T-helper 17 cell (primary cell): Measurements from ENCODE around the gene TRMT11. TPM values are rescaled to one million over a fixed set of nuclear protein-coding genes. Genes with fewer than 3 reads are reported as not detected.

Experiments
- ATAC-seq: fragments of 150-1000 bp; cut with Tn5 transposase; 2 replicates; pipeline ENCODE4 v1.10.0; 2021; ENCODE audit warnings: mild to moderate bottlenecking, moderate library complexity
- DNase-seq, 3 donors: peaks; one replicate each; pipeline versions ENCODE4 v3.0.0 to v3.0.0-alpha.2; 2020 to 2021
- H3K9me3 ChIP-seq: one replicate; pipeline ENCODE4 v1.7.0; 2013; ENCODE audit warnings: low read length, mild to moderate bottlenecking; ENCODE audit not compliant: control insufficient read depth, poor library complexity, severe bottlenecking
- H3K27ac Mint-ChIP-seq: one replicate; pipeline ENCODE4 v1.8.0; 2022; ENCODE audit warnings: mild to moderate bottlenecking, moderate library complexity, mixed read lengths
- H3K27me3 Mint-ChIP-seq: one replicate; pipeline ENCODE4 v1.8.0; 2022; ENCODE audit warnings: mixed read lengths
- H3K36me3 Mint-ChIP-seq: one replicate; pipeline ENCODE4 v1.8.0; 2022; ENCODE audit warnings: low read depth, mixed read lengths
- H3K4me1 Mint-ChIP-seq: one replicate; pipeline ENCODE4 v1.8.0; 2022; ENCODE audit warnings: mild to moderate bottlenecking, mixed read lengths
- H3K4me3 Mint-ChIP-seq: one replicate; pipeline ENCODE4 v1.8.0; 2022; ENCODE audit warnings: mild to moderate bottlenecking, moderate library complexity, mixed read lengths
- total RNA-seq, 4 donors: library from RNA in 2 of 4; stranded (reverse) in 2 of 4; gene quantifications; one replicate each; pipeline ENCODE4 v1.2.3 and lab custom pipeline; 2022 to 2026

TRMT11 gene
- total RNA-seq (10 to 100 TPM; 17.8 to 20.1 TPM), total RNA-seq (lab: John Stamatoyannopoulos, UW) (18.5 to 45.1 reads per million in 2 donors)

DNA sequence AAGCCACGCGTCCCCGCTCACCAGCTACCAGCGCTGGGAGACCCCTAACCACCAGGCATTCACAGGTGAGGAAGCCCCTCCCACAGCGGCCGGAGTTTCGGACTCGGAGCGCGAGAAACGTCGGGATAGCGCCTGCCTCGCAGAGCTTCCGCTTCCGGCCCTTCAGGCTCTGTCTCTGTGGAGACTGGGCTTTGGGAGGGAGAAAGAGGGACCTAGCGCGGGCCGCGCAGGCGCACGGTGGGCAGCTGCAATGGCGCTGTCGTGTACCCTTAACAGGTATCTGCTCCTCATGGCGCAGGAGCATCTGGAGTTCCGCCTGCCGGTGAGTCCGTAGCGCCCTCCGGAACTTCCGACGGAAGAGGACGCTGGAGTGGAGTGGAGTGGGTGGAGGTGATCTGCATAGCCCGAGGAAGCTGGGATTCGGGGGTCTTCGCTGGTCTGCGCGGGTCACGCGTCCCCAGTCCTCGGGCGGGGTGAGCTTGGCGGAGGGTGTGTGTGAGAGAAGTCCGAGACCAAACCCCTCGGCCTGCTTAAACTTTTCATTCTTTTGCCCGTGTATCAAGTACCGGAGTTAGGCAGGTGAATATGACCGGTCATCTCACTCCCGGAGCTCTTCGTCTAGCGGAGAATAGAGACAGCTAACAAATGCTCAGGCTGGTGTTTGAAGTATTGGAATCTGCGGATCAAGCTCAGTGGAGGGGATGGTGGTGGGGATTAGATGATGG, at the start of gene TRMT11:
Gene TRMT11 (plus strand): TSS at position 240 of the 725 bp plus-strand sequence. CDS start 11 bp downstream, at position 251.
- Mint-ChIP-seq H3K4me3 (no peak within 1 kb of the TSS), H3K27me3 (no peaks in the 10 kb centered on the region), H3K36me3 (no peaks in the 10 kb centered on the region), H3K4me1 (peaks cover 14% of the 10 kb centered on the region), H3K27ac (no peak within 1 kb of the TSS)
- DNase-seq: peak; percentile 63 to 75 (median 70)
- peak; percentile 97 for ATAC-seq
- no peaks in the 10 kb centered on the region for H3K9me3 ChIP-seq

DNA sequence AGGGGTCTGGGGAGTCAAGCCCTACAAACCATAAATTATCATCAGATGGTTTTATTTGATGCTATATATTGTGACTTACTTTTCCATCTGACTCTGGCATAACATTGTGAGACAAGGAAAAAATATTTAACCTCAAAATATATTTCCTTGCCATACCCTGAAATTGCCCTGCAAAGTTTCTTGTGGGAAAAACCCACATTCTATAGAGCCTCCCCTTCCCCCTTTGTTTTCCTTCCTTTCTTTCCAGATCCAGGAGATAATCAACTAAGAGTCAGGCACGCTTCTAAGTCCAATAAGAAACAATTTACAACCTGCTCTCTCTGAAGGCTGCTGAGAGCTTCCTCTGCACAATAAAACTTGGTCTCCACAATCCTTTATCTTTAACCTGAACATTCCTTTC, 47.3 kb upstream of the TRMT11 start:
- H3K4me1 Mint-ChIP-seq: peaks cover 7% of the 10 kb centered on the region
- H3K9me3 ChIP-seq: no peaks in the 10 kb centered on the region
- H3K4me3 Mint-ChIP-seq: no peak overlapping the region
- DNase-seq (no peak), ATAC-seq (no peak)
- peaks cover 4% of the 10 kb centered on the region for H3K36me3 Mint-ChIP-seq
- no peak overlapping the region for H3K27ac Mint-ChIP-seq
- peaks cover 36% of the 10 kb centered on the region for H3K27me3 Mint-ChIP-seq

DNA sequence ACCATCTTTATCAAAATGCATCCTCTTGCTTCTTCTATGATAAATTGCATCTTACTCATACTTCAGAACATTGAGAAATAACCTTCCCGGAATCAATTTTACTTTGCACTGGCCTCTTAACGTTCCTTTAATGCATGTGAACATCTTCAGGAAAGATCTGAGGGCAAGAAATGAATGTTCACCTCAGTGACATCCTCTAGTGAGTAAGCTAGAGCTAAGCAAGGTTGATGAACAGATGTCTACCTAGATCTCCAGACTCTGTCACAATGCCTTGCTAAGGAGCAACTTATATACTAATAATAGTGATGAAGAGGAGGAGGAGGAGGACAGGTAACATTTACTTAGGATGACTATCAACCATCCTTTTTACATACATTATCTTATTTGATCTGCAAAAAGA, 46.5 kb upstream of the TRMT11 start:
- no peak for ATAC-seq
- no peak overlapping the region for H3K27ac Mint-ChIP-seq
- H3K9me3 ChIP-seq: no peaks in the 10 kb centered on the region
- H3K27me3 Mint-ChIP-seq: peaks cover 36% of the 10 kb centered on the region
- no peak overlapping the region for H3K4me3 Mint-ChIP-seq
- H3K36me3 Mint-ChIP-seq: peaks cover 4% of the 10 kb centered on the region
- DNase-seq: no peak
- H3K4me1 Mint-ChIP-seq: peaks cover 7% of the 10 kb centered on the region

DNA sequence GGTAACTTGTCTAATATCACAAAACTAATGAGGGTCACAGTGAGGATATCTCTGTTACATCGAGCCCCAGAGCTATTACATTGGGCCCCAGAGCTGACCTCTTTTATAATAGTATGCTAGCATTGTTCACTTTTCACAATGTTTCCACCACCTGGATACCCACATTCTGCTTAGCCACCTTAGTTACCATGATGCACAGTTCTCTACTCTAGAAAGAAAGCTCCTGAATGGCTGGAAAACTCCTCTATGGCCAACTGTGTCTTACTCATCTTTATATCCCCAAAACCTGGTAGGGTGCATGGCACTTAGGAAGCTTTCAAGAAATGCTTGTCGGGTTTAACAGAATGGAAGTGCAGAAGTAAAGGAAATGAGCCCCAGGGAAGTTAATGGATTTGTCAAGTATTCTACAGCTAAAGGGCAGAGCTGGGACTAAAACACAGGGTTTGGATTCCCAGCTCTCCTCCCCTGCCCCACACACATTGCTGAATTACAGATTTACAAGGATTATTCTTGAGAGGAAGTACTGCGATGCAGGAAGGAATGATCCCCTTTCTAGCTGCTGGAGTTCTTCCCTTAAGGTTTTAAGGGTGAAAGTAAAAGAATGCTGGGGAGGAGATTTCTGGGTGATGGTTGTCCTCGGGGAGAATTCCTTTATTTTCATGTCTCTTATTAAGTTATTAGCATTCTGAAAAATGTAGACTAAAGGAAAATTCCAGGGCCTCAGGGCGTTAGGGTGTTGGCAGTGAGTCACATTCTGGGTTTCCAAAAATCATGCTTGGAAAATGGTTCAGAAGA, 45.9 kb upstream of the TRMT11 start:
- Mint-ChIP-seq H3K27ac (no peak overlapping the region), H3K27me3 (peaks cover 36% of the 10 kb centered on the region), H3K4me3 (no peak overlapping the region), H3K36me3 (peaks cover 4% of the 10 kb centered on the region), H3K4me1 (peaks cover 7% of the 10 kb centered on the region)
- DNase-seq (no peak), ATAC-seq (no peak)
- no peaks in the 10 kb centered on the region for H3K9me3 ChIP-seq

DNA sequence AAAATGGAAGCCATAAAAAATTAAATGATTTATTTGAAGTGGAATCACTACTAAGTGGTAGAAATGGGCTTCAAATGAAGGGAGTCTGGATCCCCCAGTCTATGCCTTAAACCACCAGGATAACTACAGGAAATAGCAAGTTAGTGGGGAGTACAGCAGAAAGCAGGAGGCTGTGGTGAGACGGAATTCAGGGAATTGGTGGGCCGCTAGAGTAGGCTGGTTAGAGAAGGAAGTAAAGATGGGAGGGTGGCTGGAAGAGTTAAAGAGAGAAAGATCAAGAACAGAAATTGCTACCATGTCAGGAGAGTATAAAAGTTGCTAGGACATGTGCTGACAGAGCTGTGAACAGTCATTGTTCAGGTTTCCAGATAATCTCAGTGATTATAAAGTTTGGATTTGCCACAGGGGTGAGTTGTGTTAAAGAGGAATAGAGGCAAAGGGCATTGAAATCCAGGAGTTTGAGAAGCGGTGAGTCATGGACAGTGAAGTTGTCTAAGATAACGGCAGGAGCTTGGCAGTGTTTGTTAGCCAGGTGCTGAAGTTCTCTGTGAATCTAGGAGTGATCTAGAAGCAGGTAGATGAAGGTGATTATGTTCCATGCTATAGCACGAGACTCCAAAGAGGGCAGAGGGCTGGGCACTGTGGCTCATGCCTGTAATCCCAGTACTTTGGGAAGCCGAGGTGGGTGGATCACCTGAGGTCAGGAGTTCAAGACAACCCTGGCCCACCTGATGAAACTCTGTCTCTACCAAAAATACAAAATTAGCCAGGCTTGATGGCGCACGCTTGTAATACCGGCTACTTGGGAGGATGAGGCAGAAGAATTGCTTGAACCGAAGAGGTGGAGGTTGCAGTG, 43.4 kb upstream of the TRMT11 start:
- Mint-ChIP-seq H3K4me1 (peaks cover 11% of the 10 kb centered on the region), H3K27me3 (peaks cover 36% of the 10 kb centered on the region), H3K4me3 (no peak overlapping the region), H3K36me3 (peaks cover 4% of the 10 kb centered on the region), H3K27ac (no peak overlapping the region)
- H3K9me3 ChIP-seq: no peaks in the 10 kb centered on the region
- DNase-seq: no peak
- no peak for ATAC-seq

DNA sequence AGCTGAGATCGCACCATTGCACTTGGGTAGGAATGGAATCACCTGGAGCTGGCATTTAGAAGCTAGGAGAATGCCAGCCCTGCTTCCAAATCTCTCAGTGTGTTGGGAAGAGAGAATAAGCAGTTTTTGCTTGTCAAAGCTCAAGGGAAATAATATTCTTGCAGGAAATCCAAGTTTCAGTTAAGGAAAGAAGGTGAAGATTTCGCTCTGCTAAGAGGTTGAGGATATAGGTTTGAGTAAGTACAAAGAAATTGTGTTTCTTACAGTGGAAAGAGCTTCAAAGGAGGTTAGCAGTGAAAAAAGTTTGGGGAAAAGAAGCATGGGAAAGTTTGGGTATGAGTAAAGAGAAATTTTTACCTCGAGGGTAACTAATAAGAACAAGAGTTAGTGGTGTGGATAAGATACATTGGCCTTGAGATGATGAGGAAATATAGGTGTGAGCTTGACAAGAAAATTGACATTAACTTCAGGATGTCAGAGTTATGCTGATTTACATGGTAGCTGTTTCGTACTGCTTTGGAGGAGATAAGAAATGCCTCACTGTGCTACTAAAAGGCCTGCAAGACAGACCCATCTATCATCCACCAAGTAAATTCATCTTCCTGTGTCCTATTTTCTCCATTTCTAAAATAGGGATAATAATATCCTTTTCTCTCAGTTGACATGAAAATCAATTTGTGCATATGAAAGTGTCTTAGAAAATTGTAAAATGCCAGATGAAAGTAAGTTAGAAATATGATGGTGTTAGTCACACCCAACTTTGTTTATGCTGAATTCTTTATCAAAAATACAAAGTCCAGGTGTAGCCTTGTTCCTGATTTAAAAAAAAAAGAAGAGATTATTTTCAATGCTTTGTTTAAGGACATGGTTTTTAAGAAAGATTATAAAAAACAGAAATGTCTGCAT, 42.6 kb upstream of the TRMT11 start:
- DNase-seq (no peak), ATAC-seq (no peak)
- H3K9me3 ChIP-seq: no peaks in the 10 kb centered on the region
- H3K27me3 Mint-ChIP-seq: peaks cover 40% of the 10 kb centered on the region
- peaks cover 8% of the 10 kb centered on the region for H3K36me3 Mint-ChIP-seq
- no peak overlapping the region for H3K4me3 Mint-ChIP-seq
- H3K4me1 Mint-ChIP-seq: peaks cover 11% of the 10 kb centered on the region
- H3K27ac Mint-ChIP-seq: no peak overlapping the region

DNA sequence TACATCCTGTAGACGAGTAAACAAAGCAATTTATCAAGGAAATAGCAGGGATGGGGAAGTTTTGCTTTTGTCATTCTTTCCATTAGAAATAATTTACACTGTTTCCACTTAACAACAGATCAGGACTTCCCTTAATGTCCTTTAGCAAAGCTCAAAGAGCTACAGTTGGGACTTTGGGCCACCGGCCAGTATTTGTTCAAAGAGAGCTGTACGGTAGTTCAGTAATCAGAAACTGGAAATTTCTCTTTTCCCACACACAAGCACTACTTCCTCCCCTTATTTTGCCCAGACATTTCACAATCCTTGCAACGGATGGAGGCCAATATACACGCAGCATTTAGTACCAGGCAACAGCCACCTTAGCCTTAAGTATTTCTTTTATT, 41.9 kb upstream of the TRMT11 start:
- Mint-ChIP-seq H3K4me1 (peaks cover 11% of the 10 kb centered on the region), H3K27ac (no peak overlapping the region), H3K27me3 (peaks cover 38% of the 10 kb centered on the region), H3K36me3 (peaks cover 8% of the 10 kb centered on the region), H3K4me3 (no peak overlapping the region)
- DNase-seq (no peak), ATAC-seq (no peak)
- H3K9me3 ChIP-seq: no peaks in the 10 kb centered on the region

DNA sequence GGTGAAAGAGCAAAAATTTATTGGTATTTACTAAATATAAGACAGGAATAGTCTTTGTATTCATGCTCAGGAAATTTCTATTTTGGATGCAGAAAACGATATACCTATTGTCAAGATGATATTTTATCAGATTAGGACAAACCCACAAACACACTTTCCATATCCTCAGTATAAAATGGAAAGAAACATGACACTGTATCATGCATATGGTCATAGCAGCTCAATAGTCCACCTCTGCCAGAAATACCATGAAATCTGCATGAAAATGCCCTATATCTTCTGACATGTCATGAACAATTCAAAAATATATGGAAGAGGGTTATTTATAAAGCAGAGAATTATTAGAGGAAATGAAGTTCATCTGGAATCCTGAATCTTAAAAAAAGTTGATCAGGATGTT, 41.4 kb upstream of the TRMT11 start:
- no peak overlapping the region for H3K4me3 Mint-ChIP-seq

DNA sequence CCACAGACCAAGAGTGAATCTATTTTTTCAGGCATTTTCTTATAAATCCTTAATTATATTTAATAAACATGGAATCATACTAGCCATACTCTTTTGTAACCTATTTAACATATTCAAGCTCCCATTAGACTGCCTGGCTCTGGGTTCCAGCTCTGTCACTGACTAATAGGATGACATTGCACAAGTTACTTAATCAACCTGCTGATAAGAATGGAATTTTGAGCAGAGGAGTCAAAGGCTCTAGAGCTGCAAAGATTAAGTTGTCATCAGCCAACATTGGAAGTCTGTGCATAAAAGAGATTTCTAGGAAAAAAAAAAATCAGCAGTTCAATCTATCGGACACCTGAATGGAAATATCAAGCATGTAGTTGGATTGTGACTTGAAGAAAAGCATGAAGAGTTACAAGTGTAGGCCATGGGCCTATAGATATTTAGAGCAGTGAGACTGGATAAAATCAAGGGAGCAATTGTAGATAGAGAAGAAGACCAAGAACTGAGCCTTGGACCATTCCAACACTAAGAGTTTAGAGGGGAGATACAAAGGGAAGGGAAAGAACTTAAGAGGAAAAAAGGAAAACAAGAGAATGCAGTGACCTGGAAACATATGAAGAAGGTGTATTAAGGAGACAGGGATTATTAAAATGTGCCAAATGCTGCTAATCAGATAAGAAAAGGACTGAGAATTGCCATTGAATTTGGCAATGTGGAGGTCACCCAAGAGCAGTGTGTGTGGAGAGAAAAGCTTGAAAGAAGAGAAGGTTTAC, 40.8 kb upstream of the TRMT11 start:
- DNase-seq: no peak
- no peak for ATAC-seq
- no peaks in the 10 kb centered on the region for H3K9me3 ChIP-seq
- H3K36me3 Mint-ChIP-seq: peaks cover 8% of the 10 kb centered on the region
- no peak overlapping the region for H3K27ac Mint-ChIP-seq
- H3K4me3 Mint-ChIP-seq: no peak overlapping the region
- H3K27me3 Mint-ChIP-seq: peaks cover 36% of the 10 kb centered on the region
- H3K4me1 Mint-ChIP-seq: peaks cover 11% of the 10 kb centered on the region

More for the DNA sequence above, 41.4 kb upstream of the TRMT11 start:
- H3K9me3 ChIP-seq: no peaks in the 10 kb centered on the region
- peaks cover 38% of the 10 kb centered on the region for H3K27me3 Mint-ChIP-seq
- peaks cover 11% of the 10 kb centered on the region for H3K4me1 Mint-ChIP-seq
- DNase-seq (no peak), ATAC-seq (no peak)
- peaks cover 8% of the 10 kb centered on the region for H3K36me3 Mint-ChIP-seq
- H3K27ac Mint-ChIP-seq: no peak overlapping the region

DNA sequence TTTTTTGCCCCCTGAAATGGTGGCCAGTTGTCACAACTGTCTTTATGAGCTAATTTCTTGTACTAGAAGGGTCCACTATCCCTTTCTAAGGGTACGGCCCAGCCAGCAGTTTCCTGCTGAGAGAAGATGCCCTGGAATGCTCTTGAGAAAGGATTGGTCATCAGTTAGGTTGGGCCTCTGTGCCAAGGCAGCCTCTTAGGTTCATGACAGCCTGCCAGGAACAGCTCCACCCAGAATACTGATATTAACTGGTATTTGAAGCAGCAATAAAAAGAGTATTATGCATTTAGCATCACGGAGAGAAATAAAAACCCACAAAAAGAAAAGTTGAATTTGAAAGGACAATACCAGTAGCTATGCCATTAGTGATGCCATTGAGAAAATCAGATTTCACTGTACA, 38.7 kb upstream of the TRMT11 start:
- H3K9me3 ChIP-seq: no peaks in the 10 kb centered on the region
- ATAC-seq (no peak), DNase-seq (no peak)
- Mint-ChIP-seq H3K36me3 (peaks cover 12% of the 10 kb centered on the region), H3K4me3 (no peak overlapping the region), H3K4me1 (peaks cover 20% of the 10 kb centered on the region), H3K27me3 (peaks cover 39% of the 10 kb centered on the region), H3K27ac (no peak overlapping the region)

DNA sequence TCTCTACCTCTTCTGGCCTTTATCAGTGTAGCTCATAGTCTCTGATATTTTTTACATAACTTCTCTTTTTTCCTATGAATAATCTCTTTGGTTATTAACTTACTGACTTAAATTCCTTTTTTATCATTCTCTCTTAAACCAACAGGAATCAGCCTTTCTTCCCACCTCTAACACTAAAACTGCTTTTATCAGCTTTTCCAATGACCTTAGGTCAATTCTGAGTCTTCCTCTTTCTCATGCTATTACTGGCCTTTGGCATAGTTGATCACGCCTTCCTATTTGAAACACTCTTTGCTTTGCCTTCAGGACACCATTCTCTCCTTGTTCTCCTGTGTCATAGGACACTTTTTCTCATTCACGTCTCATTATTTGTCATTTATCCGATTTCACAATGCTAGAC, 37.9 kb upstream of the TRMT11 start:
- no peak overlapping the region for H3K27ac Mint-ChIP-seq
- ATAC-seq (no peak), DNase-seq (no peak)
- H3K27me3 Mint-ChIP-seq: peaks cover 41% of the 10 kb centered on the region
- peaks cover 16% of the 10 kb centered on the region for H3K4me1 Mint-ChIP-seq
- no peaks in the 10 kb centered on the region for H3K9me3 ChIP-seq
- no peak overlapping the region for H3K4me3 Mint-ChIP-seq
- H3K36me3 Mint-ChIP-seq: peaks cover 9% of the 10 kb centered on the region

DNA sequence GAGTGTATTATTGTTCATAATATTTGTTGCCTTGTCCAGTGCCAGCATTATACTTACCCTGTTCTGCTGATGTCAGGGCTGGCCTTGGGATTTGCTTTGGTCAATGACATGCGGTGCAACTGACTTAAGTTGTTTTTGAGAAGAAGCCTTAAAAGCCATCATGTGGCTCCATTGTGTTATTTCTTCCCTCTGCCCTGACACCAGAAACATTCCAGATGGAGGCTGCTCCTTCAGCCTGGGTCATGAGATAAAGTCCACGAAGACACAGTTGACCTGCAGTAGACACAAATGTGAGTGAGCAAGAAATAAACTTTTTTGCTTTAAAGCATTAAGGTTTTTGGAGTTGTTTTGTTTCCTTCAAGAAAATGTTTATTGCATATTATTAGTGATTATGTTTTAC, 37.3 kb upstream of the TRMT11 start:
- H3K4me1 Mint-ChIP-seq: peaks cover 13% of the 10 kb centered on the region
- H3K4me3 Mint-ChIP-seq: no peak overlapping the region
- DNase-seq: no peak
- no peak overlapping the region for H3K27ac Mint-ChIP-seq
- H3K9me3 ChIP-seq: no peaks in the 10 kb centered on the region
- peaks cover 9% of the 10 kb centered on the region for H3K36me3 Mint-ChIP-seq
- H3K27me3 Mint-ChIP-seq: peaks cover 43% of the 10 kb centered on the region
- no peak for ATAC-seq
